K562 (cell line): ENCODE results near the gene ARHGAP15. TPM values are rescaled to one million over a fixed set of nuclear protein-coding genes. Genes with fewer than 3 reads are reported as not detected.

Experiments used
- ATAC-seq: fragments of 200-7000 bp; cut with Tn5 transposase; 3 replicates; pipeline ENCODE4 v1.9.1; 2020; ENCODE audit warnings: moderate library complexity
- BruUV-seq: library from RNA; stranded (reverse); fragments of 400-500 nt; replicated peaks from 2 replicates; lab custom pipeline; 2021; lab: Mats Ljungman, UMichigan
- CTCF ChIA-PET: fragments of 300-600 bp; formaldehyde crosslinking; extraction: SDS; loops from one replicate; lab custom pipeline; 2021; ENCODE audit warnings: low intra/inter-chr PET ratio; lab: Yijun Ruan, JAX
- POLR2A ChIA-PET: fragments of 300-600, 350-650 bp; sonication (Branson Sonifier 250); formaldehyde crosslinking; extraction: SDS; loops from one replicate; lab custom pipeline; 2021; ENCODE audit warnings: antibody characterized with exemption, inconsistent platforms; lab: Yijun Ruan, JAX
- DNase-seq, 4 experiments: peaks; one replicate each; pipeline versions ENCODE4 v3.0.0 to v3.0.0-alpha.2; 2011 to 2018; ENCODE audit warnings: low spot score in 3 of 4, mixed read lengths in 3 of 4; ENCODE audit errors: extremely low read depth in 1 of 4
- FAIRE-seq: peaks from 2 replicates; lab custom pipeline; 2011; peaks lifted over from hg19 to GRCh38; lab: Jason Lieb, UNC
- H2AFZ ChIP-seq: 2 replicates; pipeline ENCODE4 v1.6.0; 2011; ENCODE audit warnings: low read depth, low read length, control low read depth, inconsistent platforms
- H3K27ac ChIP-seq: fragments of 200-600 bp; 3 replicates; pipeline ENCODE4 v1.8.0; 2011; ENCODE audit warnings: low read depth, mild to moderate bottlenecking, control low read depth, inconsistent platforms, low read length, moderate library complexity, mixed read lengths; ENCODE audit errors: extremely low read depth
- H3K27me3 ChIP-seq, 2 experiments: fragments of 300-600 bp in 1 of 2; 2 replicates in 1 of 2; 3 replicates in 1 of 2; pipeline versions ENCODE4 v1.6.0 to v1.8.0; 2011; ENCODE audit warnings: inconsistent platforms in 2 of 2, low read length in 2 of 2, mild to moderate bottlenecking in 1 of 2, mixed read lengths in 1 of 2, moderate library complexity in 1 of 2; ENCODE audit not compliant: control insufficient read depth in 2 of 2, insufficient read depth in 2 of 2
- H3K36me3 ChIP-seq: fragments of 300-600 bp; 3 replicates; pipeline ENCODE4 v1.8.0; 2011; ENCODE audit warnings: mild to moderate bottlenecking, low read length, inconsistent platforms; ENCODE audit not compliant: control insufficient read depth, insufficient read depth
- H3K4me1 ChIP-seq, 2 experiments: fragments of 200-600 bp in 1 of 2; replicated peaks in 1 of 2; 2 replicates in 1 of 2; 3 replicates in 1 of 2; pipeline versions ENCODE4 v1.5.1 to v1.8.0; 2011; ENCODE audit warnings: inconsistent platforms in 2 of 2, low read length in 2 of 2, mild to moderate bottlenecking in 1 of 2, mixed read lengths in 1 of 2, moderate library complexity in 1 of 2; ENCODE audit not compliant: control insufficient read depth in 2 of 2, insufficient read depth in 2 of 2
- H3K4me2 ChIP-seq: 2 replicates; pipeline ENCODE4 v1.6.1; 2011; ENCODE audit warnings: low read length, control low read depth, inconsistent platforms, mixed read lengths; ENCODE audit not compliant: insufficient read depth
- H3K4me3 ChIP-seq: fragments of 200-600 bp; sonication (generic), shearing (Covaris generic); 2 replicates; pipeline ENCODE4 v1.5.1; 2016; ENCODE audit warnings: control low read depth, inconsistent platforms
- H3K79me2 ChIP-seq: fragments of 200-600 bp; 3 replicates; pipeline ENCODE4 v1.8.0; 2011; ENCODE audit warnings: low read length, inconsistent platforms; ENCODE audit not compliant: control insufficient read depth, insufficient read depth
- H3K9ac ChIP-seq, 2 experiments: 2 replicates each; pipeline versions ENCODE4 v1.6.0 to v1.6.1; 2011; ENCODE audit warnings: low read depth in 2 of 2, low read length in 2 of 2, control low read depth in 1 of 2, inconsistent platforms in 1 of 2, mild to moderate bottlenecking in 1 of 2, mixed read lengths in 1 of 2; ENCODE audit not compliant: insufficient read depth in 1 of 2
- H3K9me1 ChIP-seq: one replicate; pipeline ENCODE4 v1.6.0; 2011; ENCODE audit warnings: inconsistent platforms, mild to moderate bottlenecking, low read length, moderate library complexity; ENCODE audit not compliant: control insufficient read depth, insufficient read depth
- H3K9me3 ChIP-seq: replicated peaks from 2 replicates; pipeline ENCODE4 v1.5.1; 2011; ENCODE audit warnings: low read depth, low read length, inconsistent platforms; ENCODE audit not compliant: control insufficient read depth, insufficient read depth
- H4K20me1 ChIP-seq: replicated peaks from 2 replicates; pipeline ENCODE4 v1.6.1; 2011; ENCODE audit warnings: low read length, inconsistent platforms, mixed read lengths; ENCODE audit not compliant: control insufficient read depth, insufficient read depth
- BCLAF1 ChIP-seq, 2 experiments: fragments of 450-650 bp in 1 of 2; IDR thresholded peaks; 2 replicates each; pipeline ENCODE4 v1.6.1; 2011 to 2017; ENCODE audit warnings: low read depth in 2 of 2, antibody characterized with exemption in 1 of 2, borderline replicate concordance in 1 of 2, low read length in 1 of 2, mild to moderate bottlenecking in 1 of 2, mixed read lengths in 1 of 2; ENCODE audit not compliant: control insufficient read depth in 1 of 2
- BMI1 ChIP-seq: fragments of 150-350 bp; IDR thresholded peaks from 2 replicates; pipeline ENCODE4 v1.6.1; 2014; ENCODE audit warnings: low read length
- ELF2 ChIP-seq: fragments of 250-450 bp; sonication (Bioruptor Pico); IDR thresholded peaks from 2 replicates; pipeline ENCODE4 v1.5.0; 2021; ENCODE audit warnings: mild to moderate bottlenecking
- MYNN ChIP-seq, 2 experiments: sonication (generic); formaldehyde crosslinking in 1 of 2; IDR thresholded peaks; 2 replicates each; pipeline versions ENCODE4 v1.5.0 to v1.6.1; 2016 to 2020; ENCODE audit warnings: antibody characterized with exemption in 1 of 2, missing genetic modification reagents in 1 of 2
- NR1H2 ChIP-seq: sonication (generic); formaldehyde crosslinking; IDR thresholded peaks from 2 replicates; pipeline ENCODE4 v1.4.0; 2020; ENCODE audit warnings: mild to moderate bottlenecking, missing genetic modification reagents
- NUFIP1 ChIP-seq: fragments of 450-650 bp; IDR thresholded peaks from 2 replicates; pipeline ENCODE4 v1.6.1; 2018; ENCODE audit not compliant: partially characterized antibody
- SMAD2 ChIP-seq: fragments of 150-350 bp; IDR thresholded peaks from 2 replicates; pipeline ENCODE4 v1.6.1; 2014; ENCODE audit warnings: low read depth, mild to moderate bottlenecking, low read length
- ZEB2 ChIP-seq: fragments of 450-650 bp; IDR thresholded peaks from 2 replicates; pipeline ENCODE4 v1.6.1; 2016
- ZNF12 ChIP-seq: sonication (generic); formaldehyde crosslinking; IDR thresholded peaks from 2 replicates; pipeline ENCODE4 v1.4.0; 2020; ENCODE audit warnings: mild to moderate bottlenecking, missing genetic modification reagents
- ZNF311 ChIP-seq: fragments of 250-450 bp; sonication (Bioruptor Pico); IDR thresholded peaks from 2 replicates; pipeline ENCODE4 v1.4.0; 2020; ENCODE audit warnings: mild to moderate bottlenecking, moderate library complexity
- ZNF699 ChIP-seq: fragments of 250-450 bp; sonication (Bioruptor Pico); IDR thresholded peaks from 2 replicates; pipeline ENCODE4 v1.8.0; 2021; ENCODE audit warnings: mild to moderate bottlenecking, moderate library complexity; ENCODE audit not compliant: insufficient replicate concordance
- WGBS: fragments of 100-300 bp; shearing (Covaris generic); methylation state at CpG from one replicate; pipeline ENCODE4 v1.1.6; 2016; ENCODE audit warnings: low coverage, mixed read lengths; ENCODE audit not compliant: insufficient coverage; ENCODE audit errors: missing lambda C conversion rate; 5-methylcytosine and 5-hydroxymethylcytosine counted together
- in situ Hi-C: fragments of 300-500 bp; cut with MboI; formaldehyde crosslinking; loops from 4 replicates; pipeline ENCODE4 v1.15.0; 2018; ENCODE audit warnings: inconsistent platforms, mixed read lengths
- intact Hi-C: fragments of 100-400 bp; cut with micrococcal nuclease; formaldehyde crosslinking; loops from 2 replicates; pipeline ENCODE4 v1.14.2; 2022
- polyA plus RNA-seq, 8 experiments: library from polyadenylated mRNA; depleted of rRNA in 4 of 8; stranded (reverse) in 5 of 8; unstranded in 3 of 8; fragments of >200 nt; fragmentation: Nextera tagmentation in 2 of 8; fragmentation: Illumina TruSeq in 1 of 8; extraction: Ambion mirVana in 2 of 8; extraction: Trizol in 1 of 8; gene quantifications; 2 replicates each; pipeline versions ENCODE4 v1.2.1 to v1.2.3, GENCODE V29; 2011 to 2014; ENCODE audit warnings: inconsistent platforms in 1 of 8, missing spikeins in 1 of 8
- total RNA-seq, 7 experiments: library from RNA; depleted of rRNA in 6 of 7; stranded (reverse); fragments of >200 nt in 6 of 7; fragmentation: Illumina TruSeq in 2 of 7; extraction: Trizol in 2 of 7; gene quantifications; 2 replicates each; pipeline versions ENCODE4 v1.2.1 to v1.2.3, GENCODE V29; 2011 to 2021; ENCODE audit warnings: low replicate concordance in 1 of 7
- TF ChIP-seq, protein P1 (sequence below): fragments of 250-450 bp; sonication (Bioruptor Pico); IDR thresholded peaks from 2 replicates; pipeline ENCODE4 v1.6.1; 2021; ENCODE audit warnings: mild to moderate bottlenecking
- TF ChIP-seq, protein P2 (sequence below), 2 experiments: fragments of 200-800 bp in 1 of 2; sonication (Bioruptor generic) in 1 of 2; sonication (generic) in 1 of 2; formaldehyde crosslinking in 1 of 2; IDR thresholded peaks in 1 of 2; conservative IDR thresholded peaks in 1 of 2; 2 replicates each; pipeline versions ENCODE4 v1.5.0 to v1.6.1; 2016 to 2020; ENCODE audit warnings: missing compliant biosample characterization in 1 of 2, missing genetic modification characterization in 1 of 2, missing genetic modification reagents in 1 of 2
- TF ChIP-seq, protein P3 (sequence below): sonication (generic); formaldehyde crosslinking; IDR thresholded peaks from 2 replicates; pipeline ENCODE4 v1.8.1; 2022; ENCODE audit warnings: missing genetic modification reagents

Gene ARHGAP15
- total and polyA plus RNA-seq, 9 of the 15 experiments (the other 6 are each of a cell fraction or from before 2014, with no cell fraction given): 1.5 to 17.9 (median 7.9) TPM

GRCh38 chr2:143803936-143804335, 674.7 kb downstream of the ARHGAP15 start:
- Histone ChIP-seq H4K20me1 (no peaks in the 10 kb centered on the region), H3K4me3 (no peak overlapping the region), H3K27ac (no peak overlapping the region), H3K9ac (no peak overlapping the region), H3K9me1 (no peaks in the 10 kb centered on the region), H3K4me1 (no peaks in the 10 kb centered on the region), H3K9me3 (no peaks in the 10 kb centered on the region), H3K4me2 (no peak overlapping the region), H3K36me3 (no peaks in the 10 kb centered on the region), H2AFZ (no peak overlapping the region), H3K27me3 (no peaks in the 10 kb centered on the region)
- ATAC-seq (no peak), FAIRE-seq (no peak)
- intact Hi-C loops (no loop called here), in situ Hi-C loops (no loop called here)
- POLR2A ChIA-PET: interaction anchor here (1.4 kb wide), 1 partner anchor 8 kb away, joined by 3 read pairs; no protein-coding TSS in a partner anchor
- CTCF ChIA-PET: no interaction called here
- BruUV-seq: no TSS peak
- WGBS: 12% methylated on average over 3 of the region's 3 CpGs
- TF ChIP-seq, protein P1, sequence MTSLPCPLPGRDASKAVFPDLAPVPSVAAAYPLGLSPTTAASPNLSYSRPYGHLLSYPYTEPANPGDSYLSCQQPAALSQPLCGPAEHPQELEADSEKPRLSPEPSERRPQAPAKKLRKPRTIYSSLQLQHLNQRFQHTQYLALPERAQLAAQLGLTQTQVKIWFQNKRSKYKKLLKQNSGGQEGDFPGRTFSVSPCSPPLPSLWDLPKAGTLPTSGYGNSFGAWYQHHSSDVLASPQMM (CRISPR knock-in tag): no peak
- TF ChIP-seq, protein P2, sequence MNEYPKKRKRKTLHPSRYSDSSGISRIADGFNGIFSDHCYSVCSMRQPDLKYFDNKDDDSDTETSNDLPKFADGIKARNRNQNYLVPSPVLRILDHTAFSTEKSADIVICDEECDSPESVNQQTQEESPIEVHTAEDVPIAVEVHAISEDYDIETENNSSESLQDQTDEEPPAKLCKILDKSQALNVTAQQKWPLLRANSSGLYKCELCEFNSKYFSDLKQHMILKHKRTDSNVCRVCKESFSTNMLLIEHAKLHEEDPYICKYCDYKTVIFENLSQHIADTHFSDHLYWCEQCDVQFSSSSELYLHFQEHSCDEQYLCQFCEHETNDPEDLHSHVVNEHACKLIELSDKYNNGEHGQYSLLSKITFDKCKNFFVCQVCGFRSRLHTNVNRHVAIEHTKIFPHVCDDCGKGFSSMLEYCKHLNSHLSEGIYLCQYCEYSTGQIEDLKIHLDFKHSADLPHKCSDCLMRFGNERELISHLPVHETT (CRISPR knock-in tag; conservative IDR thresholded peaks at IDR 0.05 in 1 of 2, IDR thresholded peaks at IDR 0.05 in 1 of 2): no peak
- TF ChIP-seq ZNF12 (CRISPR knock-in tag) (no peak), ELF2 (CRISPR knock-in tag) (no peak), BMI1 (no peak), ZNF699 (CRISPR knock-in tag) (no peak), NR1H2 (CRISPR knock-in tag) (no peak), SMAD2 (no peak), ZNF311 (CRISPR knock-in tag) (no peak), MYNN (IDR thresholded peaks at IDR 0.05) (no peak), MYNN (CRISPR knock-in tag; IDR thresholded peaks at IDR 0.05) (no peak), ZEB2 (no peak), BCLAF1 (IDR thresholded peaks at IDR 0.05; ENCODE audit: borderline replicate concordance in 1 of 2, control insufficient read depth in 1 of 2, low read depth in 2 of 2, low read length in 1 of 2) (no peak), NUFIP1 (no peak)
- TF ChIP-seq, protein P3, sequence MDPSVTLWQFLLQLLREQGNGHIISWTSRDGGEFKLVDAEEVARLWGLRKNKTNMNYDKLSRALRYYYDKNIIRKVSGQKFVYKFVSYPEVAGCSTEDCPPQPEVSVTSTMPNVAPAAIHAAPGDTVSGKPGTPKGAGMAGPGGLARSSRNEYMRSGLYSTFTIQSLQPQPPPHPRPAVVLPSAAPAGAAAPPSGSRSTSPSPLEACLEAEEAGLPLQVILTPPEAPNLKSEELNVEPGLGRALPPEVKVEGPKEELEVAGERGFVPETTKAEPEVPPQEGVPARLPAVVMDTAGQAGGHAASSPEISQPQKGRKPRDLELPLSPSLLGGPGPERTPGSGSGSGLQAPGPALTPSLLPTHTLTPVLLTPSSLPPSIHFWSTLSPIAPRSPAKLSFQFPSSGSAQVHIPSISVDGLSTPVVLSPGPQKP (CRISPR knock-in tag): no peak
- TF ChIP-seq, all 486 proteins: peak for 0
- DNase-seq: no peak
- H3K79me2 ChIP-seq: no peaks in the 10 kb centered on the region
